ENCODE results near the gene CLTA.

Gene CLTA

DNA sequence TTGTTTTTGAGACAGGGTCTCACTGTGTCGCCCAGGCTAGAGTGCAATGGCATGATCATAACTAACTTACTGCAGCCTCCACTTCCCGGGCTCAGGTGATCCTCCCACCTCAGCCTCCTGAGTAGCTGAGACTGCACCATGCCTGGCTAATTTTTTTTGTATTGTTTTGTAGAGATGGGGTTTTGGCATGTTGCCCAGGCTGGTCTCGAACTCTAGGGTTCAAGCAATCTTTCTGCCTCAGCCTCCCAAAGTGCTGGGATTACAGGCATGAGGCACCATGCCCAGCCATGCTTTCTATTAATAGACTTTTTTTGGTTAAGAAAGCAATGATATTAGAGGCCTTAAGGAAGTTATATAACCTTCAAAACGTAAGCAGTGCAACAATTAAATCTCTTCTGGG is 23.3 kb downstream of the CLTA start:
- Histone ChIP-seq H3K4me3 (ENCODE audit: low read depth, low read length) (no peak overlapping the region), H3K27ac (no peak overlapping the region), H2AFZ (no peak overlapping the region), H3K9ac (no peak overlapping the region), H3K9me3 (ENCODE audit: control insufficient read depth, low read length) (no peaks in the 10 kb centered on the region), H3K4me2 (ENCODE audit: low read length) (no peak overlapping the region), H3K79me2 (peaks cover 3% of the 10 kb centered on the region), H3K27me3 (ENCODE audit: control insufficient read depth, insufficient read depth, low read length) (no peaks in the 10 kb centered on the region), H3K4me1 (no peaks in the 10 kb centered on the region), H3K36me3 (ENCODE audit: control insufficient read depth, insufficient read depth, low read length) (no peaks in the 10 kb centered on the region)
- TF ChIP-seq CTCF (IDR thresholded peaks at IDR 0.05), result no peak

DNA sequence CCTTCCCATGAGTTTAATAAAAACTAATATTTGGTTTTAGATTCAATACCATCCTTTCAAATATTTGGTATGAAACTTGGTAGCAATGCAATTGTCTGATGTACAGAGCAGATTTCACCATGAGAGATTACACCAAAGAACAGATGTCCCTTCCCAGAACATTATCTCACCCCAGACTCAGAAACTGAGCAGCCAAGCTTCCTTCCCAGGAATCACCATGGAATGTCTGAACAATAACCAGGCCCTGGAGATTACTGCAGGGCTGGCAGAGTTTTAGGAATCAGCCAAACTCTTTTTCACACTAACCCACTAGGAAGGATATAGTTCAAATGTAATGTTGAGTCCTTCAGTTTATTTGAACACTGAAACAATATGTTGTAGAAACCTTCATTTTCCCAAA is 23.9 kb downstream of the CLTA start:
- no peak overlapping the region for H3K4me3 ChIP-seq (ENCODE audit: low read depth, low read length)
- no peak for TF ChIP-seq CTCF (IDR thresholded peaks at IDR 0.05)
- H2AFZ ChIP-seq, result no peak overlapping the region
- H3K27ac ChIP-seq, result no peak overlapping the region
- H3K9ac ChIP-seq, result no peak overlapping the region
- H3K4me2 ChIP-seq (ENCODE audit: low read length), result no peak overlapping the region
- H3K4me1 ChIP-seq, result no peaks in the 10 kb centered on the region
- H3K27me3 ChIP-seq (ENCODE audit: control insufficient read depth, insufficient read depth, low read length), result no peaks in the 10 kb centered on the region
- no peaks in the 10 kb centered on the region for H3K36me3 ChIP-seq (ENCODE audit: control insufficient read depth, insufficient read depth, low read length)
- H3K79me2 ChIP-seq, result peaks cover 3% of the 10 kb centered on the region
- H3K9me3 ChIP-seq (ENCODE audit: control insufficient read depth, low read length), result no peaks in the 10 kb centered on the region

DNA sequence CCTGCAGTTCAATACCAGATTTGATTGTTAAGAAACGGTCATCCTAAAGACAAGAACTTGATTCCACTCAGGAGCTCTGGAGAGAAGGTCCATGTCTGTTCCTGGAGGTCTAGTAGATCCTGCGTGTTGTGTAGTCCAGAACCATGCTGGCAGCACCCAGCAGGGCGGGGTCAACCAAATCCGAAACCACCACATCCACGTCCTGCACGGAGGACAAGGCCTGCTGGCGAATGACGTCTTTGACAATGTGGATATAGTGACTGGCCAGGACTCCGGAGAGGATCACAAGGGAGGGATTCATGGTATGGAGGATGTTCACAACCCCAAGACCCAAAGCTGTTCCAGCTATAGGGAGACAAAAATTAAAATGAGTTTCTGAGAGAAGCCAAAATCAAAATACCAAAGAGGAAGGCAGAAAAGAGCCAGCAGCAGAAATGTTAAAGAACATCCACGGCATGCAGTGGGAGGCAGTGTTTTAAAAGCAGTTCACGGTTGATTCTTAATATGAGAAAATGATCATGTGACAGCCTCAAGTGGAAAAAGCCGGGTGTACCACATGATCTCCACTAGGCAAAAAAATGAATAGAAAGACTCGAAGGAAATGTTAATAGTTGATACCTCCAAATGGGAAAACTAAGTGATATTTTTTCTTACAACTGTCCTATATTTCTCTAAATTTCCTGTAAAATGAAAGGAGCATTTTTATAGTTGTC is 26.7 kb downstream of the CLTA start:
- TF ChIP-seq CTCF (IDR thresholded peaks at IDR 0.05), result no peak
- Histone ChIP-seq H3K27ac (no peak overlapping the region), H3K36me3 (ENCODE audit: control insufficient read depth, insufficient read depth, low read length) (no peaks in the 10 kb centered on the region), H2AFZ (no peak overlapping the region), H3K9me3 (ENCODE audit: control insufficient read depth, low read length) (no peaks in the 10 kb centered on the region), H3K79me2 (no peaks in the 10 kb centered on the region), H3K4me1 (no peaks in the 10 kb centered on the region), H3K27me3 (ENCODE audit: control insufficient read depth, insufficient read depth, low read length) (no peaks in the 10 kb centered on the region), H3K4me2 (ENCODE audit: low read length) (no peak overlapping the region), H3K4me3 (ENCODE audit: low read depth, low read length) (no peak overlapping the region), H3K9ac (no peak overlapping the region)

DNA sequence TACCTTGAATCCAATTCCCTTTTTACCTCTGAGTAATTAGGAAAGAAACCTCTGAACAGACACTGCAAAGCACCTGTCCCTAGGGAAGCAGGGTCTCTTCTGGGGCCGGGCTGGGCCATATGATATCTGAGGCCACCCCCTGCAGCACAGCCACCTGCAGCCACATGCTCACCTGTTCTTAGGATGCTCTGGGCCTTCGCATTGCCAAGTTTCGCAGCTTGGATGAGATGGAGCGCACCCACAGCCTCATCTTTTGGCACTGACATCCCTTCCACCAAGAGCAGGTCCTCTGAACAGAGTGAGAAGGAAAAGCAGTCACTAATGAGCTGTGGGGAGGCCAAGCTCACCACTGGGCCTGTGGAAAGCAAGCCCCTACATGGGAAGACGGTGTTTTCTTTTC is 27.3 kb downstream of the CLTA start:
- Histone ChIP-seq H3K27me3 (ENCODE audit: control insufficient read depth, insufficient read depth, low read length) (no peaks in the 10 kb centered on the region), H3K4me3 (ENCODE audit: low read depth, low read length) (no peak overlapping the region), H3K36me3 (ENCODE audit: control insufficient read depth, insufficient read depth, low read length) (no peaks in the 10 kb centered on the region), H3K79me2 (no peaks in the 10 kb centered on the region), H3K4me1 (no peaks in the 10 kb centered on the region), H3K9me3 (ENCODE audit: control insufficient read depth, low read length) (no peaks in the 10 kb centered on the region), H3K27ac (no peak overlapping the region), H3K9ac (no peak overlapping the region), H2AFZ (no peak overlapping the region), H3K4me2 (ENCODE audit: low read length) (no peak overlapping the region)
- TF ChIP-seq CTCF (IDR thresholded peaks at IDR 0.05), result no peak

- H3K79me2 ChIP-seq, result no peaks in the 10 kb centered on the region
- H3K9ac ChIP-seq, result no peak overlapping the region
- H3K27me3 ChIP-seq (ENCODE audit: control insufficient read depth, insufficient read depth, low read length), result no peaks in the 10 kb centered on the region
- no peaks in the 10 kb centered on the region for H3K36me3 ChIP-seq (ENCODE audit: control insufficient read depth, insufficient read depth, low read length)
- H2AFZ ChIP-seq, result no peak overlapping the region
- H3K9me3 ChIP-seq (ENCODE audit: control insufficient read depth, low read length), result no peaks in the 10 kb centered on the region
- no peaks in the 10 kb centered on the region for H3K4me1 ChIP-seq
- no peak overlapping the region for H3K27ac ChIP-seq
- H3K4me3 ChIP-seq (ENCODE audit: low read depth, low read length), result no peak overlapping the region
- TF ChIP-seq CTCF (IDR thresholded peaks at IDR 0.05), result no peak
- no peak overlapping the region for H3K4me2 ChIP-seq (ENCODE audit: low read length)
Observed at GRCh38 chr9:36218411-36218901, 27.7 kb downstream of the CLTA start.

Data from parathyroid adenoma (tissue), 2 donors.